ENCODE measurements around the gene ST8SIA4.

DNA sequence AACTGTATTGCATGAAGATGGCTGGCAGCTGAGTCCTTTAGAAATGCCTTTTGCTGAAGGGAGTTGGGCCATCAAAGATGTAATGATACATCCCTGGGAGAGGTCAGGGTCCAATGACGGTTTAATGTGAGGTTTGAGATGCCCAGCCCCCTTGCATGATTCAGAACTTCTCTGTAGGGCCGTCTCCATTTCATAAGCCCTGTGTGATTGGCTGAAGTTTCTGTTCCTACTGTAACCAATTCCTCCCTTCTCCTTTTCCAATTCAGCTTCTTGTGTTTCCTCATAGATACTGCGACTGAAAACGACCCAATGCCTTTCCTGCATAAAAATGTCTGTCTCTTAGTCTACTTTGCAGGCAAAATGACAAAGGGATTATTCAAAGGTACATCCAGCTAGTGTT, 47.9 kb upstream of the ST8SIA4 start:
- TF ChIP-seq CTCF (IDR thresholded peaks at IDR 0.05) (no peak), POLR2A (IDR thresholded peaks at IDR 0.05) (no peak)

Data from esophagus squamous epithelium (tissue), 4 donors.